CD4-positive, alpha-beta T cell treated with Interleukin-21 for 1 hour (primary cell): ENCODE results near the gene MRPL49.
"Not testable (repeated sequence)": the region's sequence is repeated elsewhere in the genome, so short reads cannot be mapped to it uniquely, and the experiment has no call there.

Experiments
- DNase-seq: peaks from one replicate; pipeline ENCODE4 v3.0.0-alpha.2; 2020

The MRPL49 gene

GRCh38 chr11:65134952-65135632, 13.0 kb downstream of the MRPL49 start:
- DNase-seq, result peak; percentile 94

GRCh38 chr11:65135633-65136145, 13.6 kb downstream of the MRPL49 start:
- DNase-seq, result no peak

GRCh38 chr11:65136515-65137096, 14.5 kb downstream of the MRPL49 start:
- no peak for DNase-seq

GRCh38 chr11:65141896-65142494, 19.9 kb downstream of the MRPL49 start:
- no peak for DNase-seq

GRCh38 chr11:65147352-65148075, 25.4 kb downstream of the MRPL49 start:
- DNase-seq, result no peak

DNA sequence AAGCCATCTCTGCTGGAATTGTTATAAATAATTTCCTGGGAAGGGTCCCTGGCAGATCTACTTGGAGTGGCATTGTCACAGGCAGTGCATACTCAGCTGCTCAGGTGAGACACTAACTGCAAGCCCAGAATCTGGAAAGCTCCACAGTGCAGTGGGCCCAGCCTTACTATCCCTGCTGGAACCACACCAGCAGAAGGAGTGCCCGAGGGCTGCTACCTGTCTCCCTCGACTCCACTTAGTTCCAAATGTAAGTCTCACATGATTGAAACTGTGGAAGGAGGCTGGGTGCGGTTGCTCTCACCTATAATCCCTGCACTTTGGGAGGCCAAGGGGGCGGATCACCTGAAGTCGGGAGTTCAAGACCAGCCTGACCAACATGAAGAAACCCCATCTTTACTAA, 26.5 kb downstream of the MRPL49 start:
- DNase-seq, result no peak

DNA sequence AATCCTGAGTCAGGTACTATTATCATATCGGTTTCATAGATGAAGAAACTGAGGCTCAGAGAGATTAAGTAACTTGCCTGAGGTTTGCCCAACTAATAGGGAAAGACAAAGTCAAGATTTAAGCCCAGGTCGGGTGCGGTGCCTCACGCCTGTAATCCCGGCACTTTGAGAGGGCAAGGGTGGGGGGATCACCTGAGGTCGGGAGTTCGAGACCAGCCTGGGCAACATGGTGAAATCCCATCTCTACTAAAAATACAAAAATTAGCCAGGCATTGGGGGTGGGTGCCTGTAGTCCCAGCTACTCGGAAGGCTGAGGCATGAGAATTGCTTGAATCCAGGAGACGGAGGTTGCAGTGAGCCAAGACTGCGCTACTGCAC, 28.0 kb downstream of the MRPL49 start:
- DNase-seq, result not testable (repeated sequence)

GRCh38 chr11:65150509-65151299, 28.6 kb downstream of the MRPL49 start:
- peak; percentile 21 for DNase-seq

DNA sequence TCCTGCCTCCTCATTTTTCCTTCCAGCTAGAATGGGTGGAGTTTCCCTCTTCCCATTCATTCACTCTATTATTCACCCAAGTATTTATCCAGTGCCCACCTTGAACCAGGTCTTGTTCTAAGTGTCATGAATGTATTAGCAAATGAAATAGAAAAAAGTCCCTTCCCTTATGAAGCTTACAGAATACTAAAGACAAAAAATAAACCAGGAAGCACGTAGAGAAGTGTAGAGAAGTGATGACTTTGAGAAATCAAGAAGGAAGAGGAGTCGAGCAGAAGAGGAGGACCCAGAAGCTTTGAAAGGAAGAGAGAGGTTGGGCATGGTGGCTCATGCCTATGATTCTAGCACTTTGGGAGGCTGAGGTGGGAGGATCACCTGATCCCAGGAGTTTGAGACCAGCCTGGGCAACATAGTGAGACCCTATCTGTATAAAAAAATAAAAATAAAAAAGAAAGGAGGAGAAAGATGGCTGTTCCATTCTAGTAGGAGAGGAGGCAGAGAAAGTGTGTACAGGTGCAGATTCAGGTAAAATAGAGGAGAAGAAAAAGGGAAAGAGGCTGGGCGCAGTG, 29.3 kb downstream of the MRPL49 start:
- DNase-seq, result no peak

DNA sequence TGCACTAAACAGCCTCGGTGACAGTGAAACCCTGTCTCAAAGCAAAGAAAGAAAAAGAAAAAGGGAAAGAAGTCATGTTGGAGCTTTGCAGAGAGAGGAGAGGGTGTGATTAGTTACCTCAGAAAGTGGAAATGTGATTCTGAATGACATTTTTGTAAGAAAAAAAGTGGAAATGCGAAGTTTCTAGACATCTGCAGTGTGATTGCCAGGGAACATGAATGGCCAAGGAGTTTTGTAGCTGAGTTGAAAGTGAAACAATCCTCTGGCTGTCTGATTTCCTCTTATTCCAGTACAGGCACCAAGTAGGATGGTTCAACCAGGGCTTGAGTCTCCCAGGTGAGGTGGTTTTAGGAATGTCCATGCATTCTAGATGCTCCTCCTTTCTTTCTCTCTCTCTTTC, 30.0 kb downstream of the MRPL49 start:
- DNase-seq, result no peak

DNA sequence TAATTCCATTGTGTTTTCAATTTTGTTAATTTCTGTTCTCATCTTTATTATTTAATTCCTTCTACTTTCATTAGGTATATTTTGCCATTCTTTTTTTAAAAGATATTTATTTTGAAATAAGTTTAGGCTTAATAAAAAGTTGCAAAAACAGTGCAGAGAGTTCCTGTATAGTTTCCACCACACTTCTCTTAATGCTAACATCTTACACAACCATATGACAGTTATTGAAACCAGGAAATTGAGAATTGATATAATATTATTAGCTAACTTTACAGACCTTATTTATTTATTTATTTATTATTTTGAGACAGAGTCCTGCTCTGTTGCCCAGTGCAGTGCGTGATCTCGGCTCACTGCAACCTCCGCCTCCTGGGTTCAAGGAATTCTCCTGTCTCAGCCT, 34.1 kb downstream of the MRPL49 start:
- no peak for DNase-seq

GRCh38 chr11:65156926-65157325, 34.8 kb downstream of the MRPL49 start:
- DNase-seq, result no peak

DNA sequence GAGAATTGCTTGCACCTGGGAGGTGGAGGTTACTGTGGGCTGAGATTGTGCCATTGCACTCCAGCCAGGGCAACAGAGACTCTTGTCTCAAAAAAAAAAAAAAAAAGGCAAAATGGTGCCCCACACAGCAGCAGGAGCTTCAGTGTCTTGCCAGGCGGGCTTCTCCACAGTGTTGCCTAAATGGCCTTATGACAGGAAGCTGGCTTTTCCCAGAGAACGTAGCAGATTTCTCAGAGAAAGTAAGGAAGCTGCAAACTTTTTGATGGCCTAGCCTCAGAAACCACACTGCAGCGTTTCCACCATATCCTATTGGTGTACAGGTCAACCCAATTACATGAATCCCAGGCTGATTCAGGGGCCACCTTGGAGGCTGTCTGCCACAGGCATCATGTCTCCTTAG, 35.2 kb downstream of the MRPL49 start:
- DNase-seq, result no peak

DNA sequence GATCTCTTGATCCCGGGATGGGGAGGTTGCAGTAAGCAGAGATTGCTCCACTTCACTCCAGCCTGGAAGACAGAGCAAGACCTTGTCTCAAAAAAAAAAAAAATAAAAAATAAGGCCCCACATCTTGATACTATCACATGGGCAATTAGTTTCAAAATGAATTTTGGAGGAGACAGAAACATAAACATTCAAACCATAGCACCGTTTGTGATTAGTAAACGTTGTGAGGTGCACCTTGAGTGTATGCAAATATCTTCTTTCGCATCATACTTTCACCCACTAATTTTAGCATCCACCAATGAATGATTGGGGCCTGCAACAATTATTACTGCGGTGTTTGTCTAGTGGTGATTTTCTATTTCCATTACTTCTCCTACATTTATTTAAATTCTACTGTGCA, 36.9 kb downstream of the MRPL49 start:
- DNase-seq, result no peak

DNA sequence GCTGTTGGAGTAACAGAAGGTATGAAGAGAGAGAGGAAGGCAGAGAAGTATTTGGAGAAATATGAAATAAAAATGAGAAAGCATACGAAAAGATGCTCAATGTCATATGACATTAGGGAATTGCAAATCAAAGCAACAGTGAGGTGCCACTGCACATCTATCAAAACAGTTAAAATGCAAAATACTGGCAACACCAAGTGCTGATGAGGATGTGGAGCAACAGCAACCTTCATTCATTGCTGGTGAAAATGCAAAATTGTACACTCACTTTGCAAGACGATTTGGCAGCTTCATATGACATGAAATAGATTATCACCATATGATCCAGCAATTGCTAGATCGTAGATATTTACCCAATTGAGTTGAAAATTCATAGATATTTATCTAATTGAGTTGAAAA, 38.5 kb downstream of the MRPL49 start:
- DNase-seq, result no peak

DNA sequence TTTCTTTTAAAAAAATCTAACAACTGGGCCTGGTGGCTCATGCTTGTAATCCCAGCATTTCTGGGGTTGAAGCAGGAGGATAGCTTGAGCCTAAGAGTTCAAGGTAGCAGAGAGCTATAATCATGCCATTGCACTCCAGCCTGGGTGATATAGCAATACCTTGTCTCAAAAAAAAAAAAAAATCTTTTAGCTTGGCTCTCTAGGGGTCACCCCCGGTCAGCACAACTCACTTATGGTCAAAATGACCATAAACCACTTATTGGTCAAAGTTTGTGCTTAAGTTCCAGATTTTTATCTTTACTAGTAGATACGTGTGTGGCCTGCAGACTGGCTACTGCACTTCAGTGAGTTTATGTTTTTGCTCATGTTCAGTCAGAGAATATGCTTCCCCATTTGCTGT, 41.6 kb downstream of the MRPL49 start:
- no peak for DNase-seq

- no peak for DNase-seq
Measured at GRCh38 chr11:65165410-65166317, 43.5 kb downstream of the MRPL49 start.

DNA sequence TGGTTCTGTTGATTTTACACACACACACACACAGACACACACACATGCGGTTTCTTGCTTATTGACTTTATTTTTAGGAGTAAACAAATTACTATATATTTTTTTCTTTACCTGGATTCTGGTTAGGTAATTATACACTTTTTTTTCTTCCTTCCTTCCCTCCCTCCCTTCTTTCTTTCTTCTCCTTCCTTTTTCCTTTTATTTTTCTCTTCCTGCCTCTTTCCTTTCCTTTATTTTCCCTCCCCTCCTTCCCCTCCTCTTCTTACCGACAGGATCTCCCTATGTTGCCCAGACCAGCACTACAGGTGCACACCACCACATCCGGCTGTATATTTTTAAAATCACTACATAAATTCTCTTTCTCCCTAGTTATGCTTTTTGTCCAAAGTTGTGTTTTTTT, 44.8 kb downstream of the MRPL49 start:
- no peak for DNase-seq

DNA sequence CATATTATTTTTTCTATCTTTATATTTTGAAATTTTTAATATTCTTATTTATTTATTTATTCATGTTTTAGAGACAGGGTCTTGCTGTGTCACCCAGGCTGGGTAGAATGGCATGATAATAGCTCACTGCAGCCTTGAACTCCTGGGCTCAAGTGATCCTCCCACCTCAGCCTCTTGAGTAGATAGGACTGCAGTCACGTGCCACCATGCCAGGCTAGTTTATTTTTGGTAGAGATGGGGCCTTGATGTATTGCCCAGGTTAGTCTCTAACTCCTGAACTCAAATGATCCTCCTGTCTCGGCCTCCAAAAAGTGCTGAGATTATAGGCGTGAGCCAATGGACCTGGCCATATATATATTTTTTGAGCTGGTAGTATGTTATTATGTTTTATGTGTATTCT, 45.5 kb downstream of the MRPL49 start:
- DNase-seq, result no peak

DNA sequence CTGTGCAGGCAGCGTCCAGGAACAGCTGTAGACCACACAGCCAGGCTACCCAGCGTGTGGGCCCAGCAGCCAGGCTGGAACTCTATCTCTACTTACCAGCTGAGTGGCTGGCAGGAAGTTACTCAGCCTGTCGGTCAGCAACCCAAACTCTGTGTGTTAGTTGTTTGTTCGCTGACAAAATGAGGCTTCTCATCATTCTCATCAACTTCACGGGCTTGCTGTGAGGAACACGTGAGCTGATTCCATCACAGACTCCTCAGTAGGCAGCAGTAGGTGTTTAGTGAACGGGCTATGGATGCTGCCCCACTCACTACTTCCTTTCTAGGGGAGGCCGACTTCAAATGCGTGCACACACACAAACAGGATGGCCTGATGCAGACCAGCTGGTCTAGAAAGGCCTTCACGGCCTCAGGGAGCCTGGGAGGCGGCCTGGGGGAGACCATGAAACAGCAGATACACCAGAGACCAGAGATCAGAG, 47.1 kb downstream of the MRPL49 start:
- DNase-seq, result no peak

DNA sequence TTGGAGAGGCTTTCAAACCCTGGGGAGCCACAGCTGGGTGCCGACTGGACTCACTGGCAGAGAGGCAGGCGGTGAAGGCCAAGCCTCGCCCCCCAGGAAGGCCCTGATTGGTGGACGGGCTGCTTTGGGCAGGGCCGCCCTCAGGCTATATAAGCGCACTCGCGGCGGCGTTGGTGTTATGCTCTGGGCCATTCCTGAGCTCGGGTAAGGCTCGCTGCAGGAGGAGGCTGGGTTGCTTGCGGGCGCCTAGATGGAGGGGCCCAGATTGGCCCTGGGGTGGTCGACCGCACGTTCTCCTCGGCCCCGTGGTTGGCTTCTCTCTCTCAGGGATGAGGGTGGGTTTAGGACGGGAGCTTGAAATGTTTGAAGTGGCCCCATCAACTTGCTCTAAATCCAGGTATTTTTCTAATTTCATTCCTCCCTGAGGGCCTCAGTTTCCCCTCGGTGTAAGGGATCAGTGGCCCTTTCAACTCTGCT, 48.0 kb downstream of the MRPL49 start, which contains the start of gene SPDYC:
TSS of gene SPDYC (plus strand) at position 176 of the 477 bp plus-strand sequence. CDS start 1,125 bp downstream, outside the sequence.
- DNase-seq, result no peak
